SU-DHL-6 (cell line): ENCODE data around the gene TWSG1.

ENCODE experiments used
- H2AFZ ChIP-seq: fragments of 200-600 bp; sonication (generic); 2 replicates; pipeline ENCODE4 v1.6.1; 2014; ENCODE audit warnings: low read depth, mild to moderate bottlenecking, moderate library complexity, mixed read lengths, antibody characterized with exemption, low read length; ENCODE audit not compliant: severe bottlenecking
- H3F3A ChIP-seq: fragments of 200-600 bp; shearing (Covaris generic); 2 replicates; pipeline ENCODE4 v1.6.0; 2016; ENCODE audit warnings: antibody characterized with exemption, mild to moderate bottlenecking; ENCODE audit not compliant: insufficient read depth
- H3K27ac ChIP-seq: fragments of 200-600 bp; sonication (generic); 2 replicates; pipeline ENCODE4 v1.5.1; 2016; ENCODE audit warnings: low read depth, mild to moderate bottlenecking, low read length, moderate library complexity, mixed read lengths
- H3K27me3 ChIP-seq: fragments of 200-600 bp; sonication (generic), shearing (Covaris generic); 2 replicates; pipeline ENCODE4 v1.6.0; 2014; ENCODE audit warnings: mild to moderate bottlenecking, low read length
- H3K36me3 ChIP-seq: fragments of 200-600 bp; sonication (generic); 2 replicates; pipeline ENCODE4 v1.6.1; 2014; ENCODE audit warnings: mild to moderate bottlenecking, low read length, mixed read lengths
- H3K4me2 ChIP-seq: fragments of 300-600, 200-600 bp; shearing (Covaris generic), sonication (generic); 2 replicates; pipeline ENCODE4 v1.6.0; 2014; ENCODE audit warnings: low read length, low read depth, mild to moderate bottlenecking; ENCODE audit not compliant: poor library complexity, severe bottlenecking
- H3K4me3 ChIP-seq: fragments of 200-600 bp; sonication (generic); 2 replicates; pipeline ENCODE4 v1.5.1; 2014; ENCODE audit warnings: antibody characterized with exemption, low read length, mild to moderate bottlenecking, mixed read lengths; ENCODE audit not compliant: insufficient read depth, poor library complexity, severe bottlenecking
- H3K79me2 ChIP-seq: fragments of 200-600 bp; sonication (generic); 2 replicates; pipeline ENCODE4 v1.6.1; 2014; ENCODE audit warnings: mild to moderate bottlenecking, low read length, moderate library complexity; ENCODE audit not compliant: insufficient read depth
- H3K9ac ChIP-seq: fragments of 200-600 bp; sonication (generic); 2 replicates; pipeline ENCODE4 v1.7.0; 2014; ENCODE audit warnings: mild to moderate bottlenecking, low read length
- H3K9me2 ChIP-seq: fragments of 200-600 bp; sonication (generic); replicated peaks from 2 replicates; pipeline ENCODE4 v1.6.1; 2014; ENCODE audit warnings: low read length; ENCODE audit not compliant: insufficient read depth
- H3K9me3 ChIP-seq: fragments of 200-600 bp; sonication (generic); 2 replicates; pipeline ENCODE4 v1.6.1; 2014; ENCODE audit warnings: low read length, mixed read lengths; ENCODE audit not compliant: insufficient read depth
- H4K20me1 ChIP-seq: fragments of 200-600 bp; sonication (generic); 2 replicates; pipeline ENCODE4 v1.6.1; 2014; ENCODE audit warnings: low read depth, mild to moderate bottlenecking, antibody characterized with exemption, low read length, moderate library complexity, mixed read lengths
- CTCF ChIP-seq: fragments of 200-600 bp; sonication (generic); IDR thresholded peaks from one replicate; pipeline ENCODE4 v1.5.1; 2017; ENCODE audit warnings: antibody characterized with exemption, mild to moderate bottlenecking, low read length, moderate library complexity; ENCODE audit not compliant: insufficient read depth, poor library complexity, severe bottlenecking
- EZH2phosphoT487 ChIP-seq: fragments of 200-600 bp; sonication (generic), shearing (Covaris generic); conservative IDR thresholded peaks from 2 replicates; pipeline ENCODE4 v1.6.1; 2018; ENCODE audit warnings: mild to moderate bottlenecking, antibody characterized with exemption, low read length, moderate library complexity, mixed read lengths

The TWSG1 gene

GRCh38 chr18:9436206-9436929 lies 101.8 kb downstream of the TWSG1 start:
- Histone ChIP-seq H3K27ac (no peak overlapping the region), H2AFZ (no peak overlapping the region), H3K27me3 (no peaks in the 10 kb centered on the region), H3K36me3 (no peaks in the 10 kb centered on the region), H3K9ac (no peak overlapping the region), H3K9me3 (no peaks in the 10 kb centered on the region), H3K4me2 (no peak overlapping the region), H3K4me3 (no peak overlapping the region), H3F3A (no peaks in the 10 kb centered on the region), H4K20me1 (no peaks in the 10 kb centered on the region), H3K79me2 (no peaks in the 10 kb centered on the region), H3K9me2 (no peaks in the 10 kb centered on the region)
- TF ChIP-seq CTCF (no peak), EZH2phosphoT487 (no peak)

- no peak overlapping the region for H2AFZ ChIP-seq
- no peaks in the 10 kb centered on the region for H3K9me2 ChIP-seq
- no peak overlapping the region for H3K4me2 ChIP-seq
- no peaks in the 10 kb centered on the region for H3K36me3 ChIP-seq
- no peak overlapping the region for H3K9ac ChIP-seq
- H4K20me1 ChIP-seq = no peaks in the 10 kb centered on the region
- no peaks in the 10 kb centered on the region for H3F3A ChIP-seq
- H3K9me3 ChIP-seq = no peaks in the 10 kb centered on the region
- no peak overlapping the region for H3K4me3 ChIP-seq
- H3K27me3 ChIP-seq = no peaks in the 10 kb centered on the region
- TF ChIP-seq CTCF (no peak), EZH2phosphoT487 (no peak)
- no peaks in the 10 kb centered on the region for H3K79me2 ChIP-seq
- no peak overlapping the region for H3K27ac ChIP-seq
Observed at GRCh38 chr18:9437021-9437437, 102.5 kb downstream of the TWSG1 start.

GRCh38 chr18:9437672-9438071 lies 103.1 kb downstream of the TWSG1 start:
- no peaks in the 10 kb centered on the region for H3K79me2 ChIP-seq

More at GRCh38 chr18:9437672-9438071, 103.1 kb downstream of the TWSG1 start:
- no peak overlapping the region for H3K4me2 ChIP-seq
- H2AFZ ChIP-seq = no peak overlapping the region
- no peaks in the 10 kb centered on the region for H3F3A ChIP-seq
- H3K27me3 ChIP-seq = no peaks in the 10 kb centered on the region
- no peaks in the 10 kb centered on the region for H3K9me2 ChIP-seq
- no peaks in the 10 kb centered on the region for H3K36me3 ChIP-seq
- H3K9me3 ChIP-seq = no peaks in the 10 kb centered on the region
- H3K27ac ChIP-seq = no peak overlapping the region
- no peak overlapping the region for H3K4me3 ChIP-seq
- no peaks in the 10 kb centered on the region for H4K20me1 ChIP-seq
- TF ChIP-seq CTCF = no peak
- TF ChIP-seq EZH2phosphoT487 = no peak
- H3K9ac ChIP-seq = no peak overlapping the region
